ENCODE results near the gene LIPN.

DNA sequence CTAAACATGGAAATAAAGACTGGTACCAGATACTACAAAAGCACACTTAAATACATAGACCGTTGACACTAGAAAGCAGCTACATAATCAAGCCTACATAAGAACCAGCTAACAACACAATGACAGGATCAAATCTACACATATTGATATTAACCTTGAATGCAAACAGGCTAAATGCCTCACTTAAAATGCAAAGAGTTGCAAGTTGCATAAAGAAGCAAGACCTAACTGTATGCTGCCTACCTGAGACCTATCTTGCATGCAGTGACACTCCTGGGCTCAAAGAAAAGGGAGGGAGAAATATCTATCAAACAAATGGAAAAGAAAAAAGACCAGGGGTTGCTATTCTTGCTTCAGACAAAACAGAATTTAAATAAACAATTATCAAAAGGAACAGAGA lies 14.2 kb upstream of the LIPN start:
- TF ChIP-seq, protein P1, sequence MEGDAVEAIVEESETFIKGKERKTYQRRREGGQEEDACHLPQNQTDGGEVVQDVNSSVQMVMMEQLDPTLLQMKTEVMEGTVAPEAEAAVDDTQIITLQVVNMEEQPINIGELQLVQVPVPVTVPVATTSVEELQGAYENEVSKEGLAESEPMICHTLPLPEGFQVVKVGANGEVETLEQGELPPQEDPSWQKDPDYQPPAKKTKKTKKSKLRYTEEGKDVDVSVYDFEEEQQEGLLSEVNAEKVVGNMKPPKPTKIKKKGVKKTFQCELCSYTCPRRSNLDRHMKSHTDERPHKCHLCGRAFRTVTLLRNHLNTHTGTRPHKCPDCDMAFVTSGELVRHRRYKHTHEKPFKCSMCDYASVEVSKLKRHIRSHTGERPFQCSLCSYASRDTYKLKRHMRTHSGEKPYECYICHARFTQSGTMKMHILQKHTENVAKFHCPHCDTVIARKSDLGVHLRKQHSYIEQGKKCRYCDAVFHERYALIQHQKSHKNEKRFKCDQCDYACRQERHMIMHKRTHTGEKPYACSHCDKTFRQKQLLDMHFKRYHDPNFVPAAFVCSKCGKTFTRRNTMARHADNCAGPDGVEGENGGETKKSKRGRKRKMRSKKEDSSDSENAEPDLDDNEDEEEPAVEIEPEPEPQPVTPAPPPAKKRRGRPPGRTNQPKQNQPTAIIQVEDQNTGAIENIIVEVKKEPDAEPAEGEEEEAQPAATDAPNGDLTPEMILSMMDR (IDR thresholded peaks at IDR 0.05): no peak
- no peak for TF ChIP-seq POLR2A (IDR thresholded peaks at IDR 0.05)

Data from vagina (tissue), 2 donors.